EH (cell line): ENCODE results near the gene GUCA1A.

Experiments
- DNase-seq: peaks from one replicate; pipeline ENCODE4 v3.0.0-alpha.2; 2015; ENCODE audit warnings: low read depth

Gene GUCA1A

DNA sequence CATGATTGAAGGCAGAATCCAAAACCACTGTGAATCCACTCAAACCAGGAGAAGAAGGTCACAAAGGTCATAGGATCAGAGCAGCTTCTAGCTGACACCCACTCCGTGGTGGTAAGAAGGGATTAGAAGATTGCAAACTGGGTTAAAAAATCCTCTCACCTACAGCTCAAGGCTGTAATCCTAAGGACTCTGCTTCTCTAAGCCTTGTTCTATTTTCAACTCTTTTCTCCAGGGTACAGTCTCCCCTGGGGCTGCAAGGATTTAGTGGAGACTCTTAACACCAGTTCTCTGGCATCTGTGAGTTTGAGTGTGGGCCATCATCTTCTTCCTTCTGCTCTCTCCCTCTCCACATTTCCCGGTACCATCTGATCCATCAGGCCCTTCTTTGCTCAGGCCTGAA, at the start of gene GUCA1A:
GUCA1A (plus strand) TSS at position 264 of the 400 bp plus-strand sequence. CDS start 250 bp downstream, outside the sequence.
- DNase-seq = no peak

DNA sequence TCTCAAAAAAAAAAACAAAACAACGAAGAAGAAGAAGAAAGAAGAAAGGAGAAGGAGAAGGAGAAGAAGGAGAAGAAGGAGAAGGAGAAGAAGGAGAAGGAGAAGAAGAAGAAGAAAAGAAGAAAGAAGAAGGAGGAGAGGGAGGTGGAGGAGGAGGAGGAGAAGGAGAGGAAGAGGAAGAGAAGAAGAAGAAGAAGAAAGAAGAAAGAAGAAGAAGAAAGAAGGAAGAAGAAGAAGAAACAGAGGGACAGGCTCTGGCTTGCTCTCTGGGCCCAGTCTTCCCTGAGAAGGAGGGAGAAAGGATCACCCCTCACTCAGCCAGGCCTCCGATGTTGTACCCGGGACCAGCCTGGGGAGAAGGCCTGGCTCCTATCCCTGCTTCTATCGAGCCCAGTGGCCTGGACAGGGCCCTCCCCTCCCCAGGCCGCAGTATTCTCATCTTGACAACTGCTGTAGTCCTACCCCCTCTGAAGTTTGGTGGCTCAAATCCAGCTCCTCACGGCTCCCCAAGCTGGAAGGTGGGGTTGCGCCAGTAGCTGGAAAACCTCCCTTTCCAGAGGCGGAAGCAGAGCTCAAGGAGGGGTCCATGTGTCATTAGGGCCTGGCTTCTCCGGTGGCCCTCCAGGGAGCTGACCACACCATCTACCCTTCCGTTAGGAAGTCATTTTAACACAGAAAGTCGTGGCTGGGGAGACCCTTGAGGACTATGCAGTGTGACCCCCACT, 49.6 kb upstream of the GUCA1A start:
- DNase-seq = no peak

DNA sequence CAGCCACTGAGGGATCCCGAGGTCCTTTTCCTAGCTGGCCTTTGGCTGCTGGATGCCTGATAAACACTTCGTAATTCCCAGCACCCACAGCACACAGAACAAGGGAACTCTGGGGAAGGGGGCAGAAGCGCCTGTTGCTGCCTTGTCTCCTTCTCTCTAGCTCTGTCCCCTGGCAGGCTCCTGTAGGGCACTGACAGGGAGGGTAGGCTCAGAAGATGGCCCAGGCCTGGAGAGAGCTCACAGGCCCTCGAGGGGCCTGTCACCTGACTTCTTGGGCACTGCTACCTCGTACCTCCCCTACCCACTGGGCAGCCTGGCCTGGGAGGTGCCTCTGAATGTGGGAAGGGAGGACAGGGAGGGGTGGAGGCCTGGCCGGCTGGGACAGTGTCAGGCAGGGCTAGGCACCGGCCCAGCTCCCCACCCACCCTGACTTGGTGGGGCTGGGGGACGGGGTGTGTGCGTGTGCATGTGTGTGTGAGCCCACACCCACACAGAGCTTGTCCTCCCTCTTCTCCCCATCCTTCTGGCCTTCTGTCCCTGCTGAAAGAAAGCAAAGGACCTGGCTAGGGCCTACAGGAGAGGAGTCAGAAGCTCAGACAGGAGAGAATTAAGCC, 48.8 kb upstream of the GUCA1A start:
- DNase-seq = no peak

GRCh38 chr6:42125231-42125630, 47.9 kb upstream of the GUCA1A start:
- no peak for DNase-seq

GRCh38 chr6:42125663-42126062, 47.5 kb upstream of the GUCA1A start:
- no peak for DNase-seq

DNA sequence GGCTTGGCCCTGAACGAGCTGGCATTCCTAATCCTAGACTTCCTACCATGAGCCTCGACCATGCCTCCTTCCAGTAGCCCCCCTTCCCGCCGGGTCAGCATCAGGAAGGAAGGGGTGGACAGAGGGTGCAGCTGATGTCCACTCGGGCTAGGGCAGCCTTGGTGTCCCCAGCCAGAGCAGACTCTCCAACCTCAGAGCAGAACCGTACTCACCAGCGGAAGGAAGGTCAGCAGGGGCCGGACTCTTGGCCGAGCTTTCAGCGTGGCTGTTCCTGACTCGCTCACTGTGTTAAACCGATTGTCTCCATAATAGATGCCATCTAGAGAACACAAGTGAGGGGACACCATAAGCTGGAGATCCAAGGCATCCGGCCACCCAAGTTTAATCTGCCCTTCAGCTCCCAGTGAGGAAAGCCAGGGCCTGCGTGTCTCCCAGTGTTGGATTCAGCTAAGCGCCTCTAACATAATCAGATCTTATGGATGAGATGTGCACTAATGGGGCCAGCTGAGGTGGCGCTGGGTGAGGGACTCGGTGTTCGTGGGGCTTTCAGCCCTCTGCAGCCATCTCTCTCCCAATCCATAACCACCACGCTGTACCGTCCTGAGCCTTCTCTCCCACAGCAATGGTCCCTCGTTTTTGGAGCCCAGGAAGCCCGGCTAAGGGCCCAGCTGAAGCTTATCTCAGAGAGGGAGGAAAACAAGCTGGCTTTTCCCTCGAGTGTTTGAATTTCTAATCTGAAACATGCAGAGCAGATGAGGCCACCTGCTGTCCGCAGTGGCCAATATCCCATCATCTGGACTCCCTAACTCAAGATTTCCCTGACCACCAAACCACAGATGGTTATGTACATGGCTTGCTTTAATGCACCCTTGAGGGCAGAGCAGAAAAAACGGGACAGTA, 44.5 kb upstream of the GUCA1A start:
- DNase-seq = no peak

- no peak for DNase-seq
Observed at GRCh38 chr6:42129360-42129676, 43.8 kb upstream of the GUCA1A start.

DNA sequence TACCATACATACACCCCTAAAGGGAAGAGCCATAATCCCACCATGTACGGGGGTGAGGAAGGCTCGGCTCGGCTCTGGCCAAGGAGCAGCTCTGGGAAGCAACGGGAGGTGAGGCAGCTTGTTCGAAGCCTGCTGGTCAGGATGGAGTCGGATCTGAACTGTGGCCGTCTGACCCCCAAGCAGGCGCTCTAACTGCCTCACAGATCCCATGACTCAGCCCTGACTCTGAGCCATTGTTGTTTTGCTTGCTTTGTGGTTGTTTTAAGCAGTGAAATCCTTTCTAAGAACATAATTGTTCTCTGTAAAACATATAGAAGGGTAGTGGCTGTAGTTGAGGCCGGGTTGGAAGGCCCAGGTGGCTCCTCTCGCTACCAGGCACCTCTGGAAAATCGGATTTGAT, 41.6 kb upstream of the GUCA1A start:
- peak; percentile 76 for DNase-seq

DNA sequence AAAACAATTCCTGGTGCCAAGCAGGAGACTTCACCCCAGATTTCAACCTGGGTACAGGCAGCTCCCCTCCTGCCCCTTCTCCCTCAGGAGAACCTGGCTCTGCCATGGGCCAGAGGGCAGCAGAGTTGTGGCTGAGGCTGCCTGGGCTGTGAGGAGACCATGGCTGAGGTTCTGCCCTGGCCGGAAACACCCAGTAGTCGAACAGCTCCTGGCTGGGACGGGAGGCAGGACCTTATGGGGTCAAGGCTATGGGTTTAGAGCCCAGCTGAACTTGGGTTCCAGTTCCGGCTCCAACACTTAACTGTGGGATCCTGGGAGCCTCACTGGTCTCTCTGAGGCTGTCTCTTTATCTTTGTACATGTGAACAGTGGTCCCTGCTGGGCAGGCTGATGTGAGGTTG, 39.2 kb upstream of the GUCA1A start:
- DNase-seq = no peak

- DNase-seq = no peak
Observed at GRCh38 chr6:42135161-42135560, 38.0 kb upstream of the GUCA1A start.

DNA sequence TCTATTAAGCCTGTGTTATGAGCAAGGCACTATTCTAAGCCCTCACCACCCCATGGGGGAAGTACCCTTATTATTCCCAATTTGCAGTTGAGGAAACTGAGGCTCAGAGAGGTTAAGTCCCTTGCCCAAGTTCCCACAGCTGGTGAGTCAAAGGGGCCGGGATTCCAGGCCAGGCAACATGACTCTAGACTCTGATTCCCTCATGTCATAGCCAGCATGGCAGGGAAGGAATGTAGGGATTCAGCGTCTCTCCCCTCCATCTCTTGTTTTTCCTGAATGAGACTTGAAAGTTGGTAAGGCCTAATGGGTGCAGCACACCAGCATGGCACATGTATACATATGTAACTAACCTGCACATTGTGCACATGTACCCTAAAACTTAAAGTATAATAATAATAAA, 37.4 kb upstream of the GUCA1A start:
- DNase-seq = no peak

- DNase-seq = peak; percentile 69
Observed at GRCh38 chr6:42136508-42137193, 36.5 kb upstream of the GUCA1A start.

DNA sequence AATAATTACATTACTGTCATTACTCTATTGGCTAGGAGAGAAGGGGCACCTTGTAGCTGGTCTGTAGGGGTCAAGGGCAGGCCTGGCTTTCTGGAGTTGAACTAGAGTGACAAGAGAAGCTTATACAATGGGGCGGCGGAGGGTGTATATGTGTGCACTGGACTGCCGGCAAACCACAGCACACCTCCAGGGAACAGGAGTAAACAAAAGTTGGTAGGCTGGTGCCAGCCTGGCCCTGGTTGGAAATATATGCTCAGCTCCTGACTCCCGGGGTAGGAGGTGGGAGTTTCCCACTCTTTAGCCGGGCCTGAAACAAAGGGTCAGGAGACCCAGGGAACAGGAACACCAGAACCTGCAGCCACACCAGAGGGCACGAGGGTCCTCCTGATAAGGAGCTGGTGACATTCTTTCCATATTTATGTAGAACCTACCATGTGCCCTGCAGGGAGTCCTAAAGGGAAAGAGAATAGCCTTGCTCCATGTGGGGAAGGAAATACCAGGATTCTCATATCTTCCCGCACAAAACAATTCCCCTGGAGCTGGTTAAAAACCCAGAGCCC, 35.9 kb upstream of the GUCA1A start:
- no peak for DNase-seq

- DNase-seq = no peak
Observed at GRCh38 chr6:42138190-42138589, 35.0 kb upstream of the GUCA1A start.

DNA sequence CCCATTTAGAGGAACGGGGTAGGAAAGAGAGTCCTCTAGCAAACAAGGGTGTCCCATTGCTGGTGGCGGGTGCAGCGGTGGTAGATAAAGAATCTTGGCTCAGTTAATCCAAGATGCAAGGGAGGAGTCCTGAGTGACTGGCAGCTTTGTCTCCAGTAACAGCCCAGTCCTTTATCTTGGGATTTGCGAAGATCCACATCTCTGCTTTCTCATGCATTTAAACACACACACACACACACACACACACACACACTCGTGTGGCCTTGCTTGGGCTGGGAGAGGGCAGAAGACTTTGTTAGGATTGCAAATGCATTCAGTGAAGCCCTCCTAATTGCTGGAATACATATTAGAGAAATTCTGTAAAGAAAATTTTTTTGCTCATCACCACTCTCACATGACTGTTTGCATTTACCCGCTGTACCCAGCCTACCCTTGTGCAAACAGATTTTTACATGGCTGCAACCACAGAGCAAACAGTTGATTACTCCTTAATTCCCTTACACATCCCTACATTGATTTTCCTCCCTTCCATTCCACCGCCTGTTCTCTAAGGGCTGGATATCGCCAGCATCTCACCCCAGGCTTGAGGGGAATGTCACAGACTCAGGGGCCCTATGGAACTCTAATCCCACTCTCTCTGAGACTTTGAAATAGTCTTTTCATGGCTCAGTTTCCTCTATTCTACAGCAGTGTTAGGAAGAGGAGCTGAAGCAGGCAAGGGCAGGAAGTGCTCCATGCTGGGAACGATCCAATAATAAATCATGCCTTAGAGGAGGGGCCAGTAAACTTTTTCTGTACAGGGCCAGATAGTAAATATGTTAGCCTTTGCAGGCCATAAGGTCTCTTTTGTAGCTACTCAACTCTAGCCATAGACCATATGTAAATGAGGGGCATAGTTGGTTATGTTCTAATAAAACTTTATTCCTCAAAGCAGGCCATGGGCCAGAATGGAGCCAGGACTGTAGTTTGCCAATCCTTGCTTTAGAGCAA, 34.2 kb upstream of the GUCA1A start:
- peak; percentile 32 for DNase-seq

DNA sequence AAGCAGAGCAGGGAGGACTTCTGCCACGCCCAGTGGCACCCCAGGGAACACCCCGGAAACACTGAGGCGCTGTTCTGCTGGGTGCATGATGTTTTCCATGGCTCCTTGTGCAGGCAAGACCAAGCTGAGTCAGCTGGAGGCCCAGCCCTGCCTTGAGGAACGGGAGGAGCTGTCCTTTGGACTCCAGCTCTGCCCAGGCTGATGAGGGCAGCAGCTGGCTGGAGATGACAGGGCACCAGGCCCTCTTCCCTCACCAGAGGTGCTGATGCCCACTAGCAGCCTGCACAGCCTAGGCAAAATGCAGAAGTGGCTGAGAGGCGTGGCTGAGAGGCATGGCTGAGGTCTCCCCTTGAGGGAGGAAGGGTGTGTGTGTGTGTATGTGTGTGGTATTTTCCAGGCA, 33.1 kb upstream of the GUCA1A start:
- peak; percentile 30 for DNase-seq

- DNase-seq = no peak
Observed at GRCh38 chr6:42140756-42141602, 32.2 kb upstream of the GUCA1A start.

- no peak for DNase-seq
Observed at GRCh38 chr6:42141603-42142117, 31.5 kb upstream of the GUCA1A start.

GRCh38 chr6:42142118-42142835, 30.9 kb upstream of the GUCA1A start, which contains the start of gene C6orf132:
Gene C6orf132 (minus strand): TSS chr6:42142620. CDS start chr6:42142444, 176 bp downstream.
- DNase-seq = peak; percentile 45
